PFSK-1 (cell line): ENCODE measurements around the gene NDUFAF2.

Source experiments
- POLR2AphosphoS5 ChIP-seq: IDR thresholded peaks from 2 replicates; pipeline ENCODE4 v1.6.1; 2012; ENCODE audit warnings: low read depth, mild to moderate bottlenecking, control low read depth, low read length, moderate library complexity
- REST ChIP-seq, 2 experiments: IDR thresholded peaks; 2 replicates each; pipeline versions ENCODE4 v1.6.1 to v1.8.0; 2011 to 2012; ENCODE audit warnings: low read depth in 2 of 2, low read length in 2 of 2, control low read depth in 1 of 2, inconsistent platforms in 1 of 2, mild to moderate bottlenecking in 1 of 2, moderate library complexity in 1 of 2; ENCODE audit not compliant: insufficient read depth in 1 of 2
- TAF1 ChIP-seq: IDR thresholded peaks from 2 replicates; pipeline ENCODE4 v1.6.1; 2012; ENCODE audit warnings: low read length, control low read depth, borderline replicate concordance; ENCODE audit not compliant: insufficient read depth

GRCh38 chr5:61177716-61178115 is 232.7 kb downstream of the NDUFAF2 start:
- TF ChIP-seq TAF1 (no peak), POLR2AphosphoS5 (no peak), REST (IDR thresholded peaks at IDR 0.05; ENCODE audit: insufficient read depth in 1 of 2, low read depth in 2 of 2, low read length in 2 of 2) (no peak)
